Measurements from ENCODE around the gene NEIL3. TPM values are rescaled to one million over a fixed set of nuclear protein-coding genes. Genes with fewer than 3 reads are reported as not detected.

The NEIL3 gene
- total and polyA plus RNA-seq, 9 of the 15 experiments (the other 6 are each of a cell fraction or from before 2014, with no cell fraction given): 2.7 to 23.3 (median 12.9) TPM

- 62% methylated on average over 5 of the region's 5 CpGs for WGBS (ENCODE audit: insufficient coverage, low coverage, missing lambda C conversion rate)
- Histone ChIP-seq H3K79me2 (ENCODE audit: control insufficient read depth, insufficient read depth, low read length) (no peaks in the 10 kb centered on the region), H3K27ac (ENCODE audit: extremely low read depth, low read depth, low read length) (no peak overlapping the region), H3K9me1 (ENCODE audit: control insufficient read depth, insufficient read depth, low read length) (no peaks in the 10 kb centered on the region), H3K4me2 (ENCODE audit: insufficient read depth, low read length) (no peak overlapping the region), H3K4me1 (replicated peaks in 1 of 2; ENCODE audit: control insufficient read depth in 2 of 2, insufficient read depth in 2 of 2, low read length in 2 of 2) (no peaks in the 10 kb centered on the region), H3K27me3 (ENCODE audit: control insufficient read depth in 2 of 2, insufficient read depth in 2 of 2, low read length in 2 of 2) (no peaks in the 10 kb centered on the region), H3K36me3 (ENCODE audit: control insufficient read depth, insufficient read depth, low read length) (no peaks in the 10 kb centered on the region), H3K4me3 (no peak overlapping the region), H3K9me3 (replicated peaks; ENCODE audit: control insufficient read depth, insufficient read depth, low read depth, low read length) (no peaks in the 10 kb centered on the region), H4K20me1 (replicated peaks; ENCODE audit: control insufficient read depth, insufficient read depth, low read length) (no peaks in the 10 kb centered on the region), H3K9ac (ENCODE audit: insufficient read depth in 1 of 2, low read depth in 2 of 2, low read length in 2 of 2) (no peak overlapping the region), H2AFZ (ENCODE audit: low read depth, low read length) (no peak overlapping the region)
- ChIA-PET POLR2A (no interaction called here), CTCF (ENCODE audit: low intra/inter-chr PET ratio) (no interaction called here)
- DNase-seq (ENCODE audit: extremely low read depth in 1 of 4, low spot score in 3 of 4) (no peak), FAIRE-seq (no peak), ATAC-seq (no peak)
- intact Hi-C loops (cut with micrococcal nuclease): no loop called here
- in situ Hi-C loops (cut with MboI): no loop called here
- BruUV-seq (replicated peaks): no TSS peak
- TF ChIP-seq ZNF175 (CRISPR knock-in tag; IDR thresholded peaks at IDR 0.05; ENCODE audit: low read depth) (no peak), NFIC (IDR thresholded peaks at IDR 0.05) (no peak), SLC30A9 (CRISPR knock-in tag; IDR thresholded peaks at IDR 0.05) (no peak), C11orf30 (IDR thresholded peaks at IDR 0.05; ENCODE audit: low read depth) (no peak), ZNF277 (CRISPR knock-in tag; IDR thresholded peaks at IDR 0.05; ENCODE audit: borderline replicate concordance) (no peak), UBTF (IDR thresholded peaks at IDR 0.05; ENCODE audit: borderline replicate concordance in 1 of 2, low read depth in 2 of 2, low read length in 2 of 2) (no peak), CEBPG (CRISPR knock-in tag; IDR thresholded peaks at IDR 0.05) (no peak), CEBPG (tag; conservative IDR thresholded peaks at IDR 0.05 in 1 of 2, IDR thresholded peaks at IDR 0.05 in 1 of 2) (no peak), MTF1 (CRISPR knock-in tag; IDR thresholded peaks at IDR 0.05; ENCODE audit: borderline replicate concordance) (no peak), CREBBP (IDR thresholded peaks at IDR 0.05; ENCODE audit: low read depth, low read length) (no peak), CREM (IDR thresholded peaks at IDR 0.05; ENCODE audit: low read depth) (no peak), OTX1 (CRISPR knock-in tag; IDR thresholded peaks at IDR 0.05) (no peak), NCOA2 (IDR thresholded peaks at IDR 0.05; ENCODE audit: partially characterized antibody in 2 of 2) (no peak), ZC3H11A (IDR thresholded peaks at IDR 0.05; ENCODE audit: low read depth, low read length) (no peak), NCOA4 (IDR thresholded peaks at IDR 0.05; ENCODE audit: partially characterized antibody) (no peak), ZNF395 (CRISPR knock-in tag; IDR thresholded peaks at IDR 0.05) (no peak), FOXJ3 (CRISPR knock-in tag; IDR thresholded peaks at IDR 0.05) (no peak)
These were observed 59.7 kb downstream of the NEIL3 start for GRCh38 chr4:177369372-177369771.
